Measurements from ENCODE around the gene CD8B.

GRCh38 chr2:86787736-86788135 is 74.0 kb downstream of the CD8B start:
- TF ChIP-seq, protein P1, sequence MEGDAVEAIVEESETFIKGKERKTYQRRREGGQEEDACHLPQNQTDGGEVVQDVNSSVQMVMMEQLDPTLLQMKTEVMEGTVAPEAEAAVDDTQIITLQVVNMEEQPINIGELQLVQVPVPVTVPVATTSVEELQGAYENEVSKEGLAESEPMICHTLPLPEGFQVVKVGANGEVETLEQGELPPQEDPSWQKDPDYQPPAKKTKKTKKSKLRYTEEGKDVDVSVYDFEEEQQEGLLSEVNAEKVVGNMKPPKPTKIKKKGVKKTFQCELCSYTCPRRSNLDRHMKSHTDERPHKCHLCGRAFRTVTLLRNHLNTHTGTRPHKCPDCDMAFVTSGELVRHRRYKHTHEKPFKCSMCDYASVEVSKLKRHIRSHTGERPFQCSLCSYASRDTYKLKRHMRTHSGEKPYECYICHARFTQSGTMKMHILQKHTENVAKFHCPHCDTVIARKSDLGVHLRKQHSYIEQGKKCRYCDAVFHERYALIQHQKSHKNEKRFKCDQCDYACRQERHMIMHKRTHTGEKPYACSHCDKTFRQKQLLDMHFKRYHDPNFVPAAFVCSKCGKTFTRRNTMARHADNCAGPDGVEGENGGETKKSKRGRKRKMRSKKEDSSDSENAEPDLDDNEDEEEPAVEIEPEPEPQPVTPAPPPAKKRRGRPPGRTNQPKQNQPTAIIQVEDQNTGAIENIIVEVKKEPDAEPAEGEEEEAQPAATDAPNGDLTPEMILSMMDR (IDR thresholded peaks at IDR 0.05 in 2 of 3, conservative IDR thresholded peaks at IDR 0.05 in 1 of 3; ENCODE audit: borderline replicate concordance in 1 of 3, insufficient read depth in 1 of 3, low read depth in 2 of 3, low read length in 2 of 3), result no peak
- TF ChIP-seq POLR2A (IDR thresholded peaks at IDR 0.05; ENCODE audit: borderline replicate concordance, extremely low read depth, insufficient read depth, insufficient read length), result no peak
- no peak for TF ChIP-seq ATF3 (IDR thresholded peaks at IDR 0.05)
- TF ChIP-seq EZH2phosphoT487 (IDR thresholded peaks at IDR 0.05; ENCODE audit: borderline replicate concordance), result no peak
- TF ChIP-seq EZH2 (IDR thresholded peaks at IDR 0.05), result no peak
- no peak for TF ChIP-seq REST (IDR thresholded peaks at IDR 0.05; ENCODE audit: low read depth)
